HepG2 (cell line): ENCODE data around the gene ARHGEF3. TPM values are rescaled to one million over a fixed set of nuclear protein-coding genes. Genes with fewer than 3 reads are reported as not detected.
A peak's percentile ranks its signal among the peaks of the same experiment; 100 is the strongest.

ENCODE experiments used
- CBFB ChIP-seq: sonication (generic); formaldehyde crosslinking; IDR thresholded peaks from 2 replicates; pipeline ENCODE4 v1.4.0; 2020; ENCODE audit warnings: missing genetic modification reagents
- CCAR2 ChIP-seq: fragments of 200-400 bp; formaldehyde crosslinking; optimal IDR thresholded peaks from 2 replicates; pipeline ENCODE3; 2018; ENCODE audit warnings: low read depth, mild to moderate bottlenecking, low read length, moderate library complexity
- FOXP1 ChIP-seq, 2 experiments: fragments of 450-650 bp in 1 of 2; IDR thresholded peaks; 2 replicates each; pipeline ENCODE4 v1.6.1; 2017 to 2018; ENCODE audit warnings: antibody characterized with exemption in 1 of 2
- JARID2 ChIP-seq: sonication (generic); formaldehyde crosslinking; IDR thresholded peaks from 2 replicates; pipeline ENCODE4 v1.8.1; 2023; ENCODE audit warnings: missing genetic modification reagents, inconsistent platforms; ENCODE audit not compliant: insufficient replicate concordance
- KLF9 ChIP-seq: IDR thresholded peaks from 2 replicates; pipeline ENCODE4 v1.6.1; 2016; ENCODE audit warnings: low read depth
- MEIS1 ChIP-seq: sonication (generic); formaldehyde crosslinking; IDR thresholded peaks from 2 replicates; pipeline ENCODE4 v1.9.0; 2021; ENCODE audit warnings: mild to moderate bottlenecking, missing genetic modification reagents, moderate library complexity, borderline replicate concordance
- NR2C2 ChIP-seq: sonication (generic); formaldehyde crosslinking; IDR thresholded peaks from 2 replicates; pipeline ENCODE4 v1.4.0; 2020; ENCODE audit warnings: missing genetic modification reagents, mild to moderate bottlenecking, moderate library complexity, borderline replicate concordance
- ZBTB20 ChIP-seq: sonication (generic); formaldehyde crosslinking; IDR thresholded peaks from 2 replicates; pipeline ENCODE4 v1.8.1; 2023; ENCODE audit warnings: missing genetic modification reagents, low read depth, mild to moderate bottlenecking, borderline replicate concordance
- ZMYM2 ChIP-seq: sonication (generic); formaldehyde crosslinking; IDR thresholded peaks from 2 replicates; pipeline ENCODE4 v1.8.0; 2022; ENCODE audit warnings: mild to moderate bottlenecking, missing genetic modification reagents
- ZNF121 ChIP-seq: sonication (generic); formaldehyde crosslinking; IDR thresholded peaks from 2 replicates; pipeline ENCODE4 v1.5.0; 2020; ENCODE audit warnings: mild to moderate bottlenecking, missing genetic modification reagents
- ZNF501 ChIP-seq: sonication (generic); formaldehyde crosslinking; IDR thresholded peaks from 2 replicates; pipeline ENCODE4 v1.5.1; 2020; ENCODE audit warnings: mild to moderate bottlenecking, moderate library complexity, missing genetic modification reagents
- ZNF543 ChIP-seq: sonication (generic); formaldehyde crosslinking; IDR thresholded peaks from 2 replicates; pipeline ENCODE4 v1.4.0; 2020; ENCODE audit warnings: mild to moderate bottlenecking, missing genetic modification reagents
- ZNF749 ChIP-seq: sonication (generic); formaldehyde crosslinking; IDR thresholded peaks from 2 replicates; pipeline ENCODE4 v1.8.0; 2022; ENCODE audit warnings: mild to moderate bottlenecking, missing genetic modification reagents, moderate library complexity, borderline replicate concordance
- polyA plus RNA-seq, 8 experiments: library from polyadenylated mRNA; depleted of rRNA in 3 of 8; stranded (reverse) in 7 of 8; unstranded in 1 of 8; fragments of >200 nt; fragmentation: Illumina TruSeq in 4 of 8; extraction: Trizol in 4 of 8; gene quantifications; 2 replicates each; pipeline versions ENCODE4 v1.2.1 to v1.2.3, GENCODE V29; 2011 to 2016; ENCODE audit warnings: low read depth in 4 of 8, missing spikeins in 1 of 8, mixed read lengths in 1 of 8; ENCODE audit not compliant: insufficient read depth in 1 of 8
- total RNA-seq, 5 experiments: library from RNA; depleted of rRNA; stranded (reverse); fragments of >200 nt; fragmentation: Illumina TruSeq; extraction: Trizol; gene quantifications; 2 replicates each; pipeline ENCODE4 v1.2.3, GENCODE V29; 2016; ENCODE audit warnings: low read depth in 1 of 5
- TF ChIP-seq, protein P1 (sequence below): sonication (generic); formaldehyde crosslinking; IDR thresholded peaks from 2 replicates; pipeline ENCODE4 v1.8.0; 2023; ENCODE audit warnings: mild to moderate bottlenecking, missing genetic modification reagents
- TF ChIP-seq, protein P2 (sequence below): sonication (generic); formaldehyde crosslinking; IDR thresholded peaks from 2 replicates; pipeline ENCODE4 v1.8.0; 2022; ENCODE audit warnings: missing genetic modification reagents, mild to moderate bottlenecking, moderate library complexity, borderline replicate concordance
- TF ChIP-seq, protein P3 (sequence below): sonication (generic); formaldehyde crosslinking; IDR thresholded peaks from 2 replicates; pipeline ENCODE4 v1.8.0; 2022; ENCODE audit warnings: missing genetic modification reagents, mild to moderate bottlenecking, borderline replicate concordance
- TF ChIP-seq, protein P4 (sequence below): sonication (generic); formaldehyde crosslinking; IDR thresholded peaks from 2 replicates; pipeline ENCODE4 v1.9.0; 2021; ENCODE audit warnings: missing genetic modification reagents, mild to moderate bottlenecking, borderline replicate concordance
- TF ChIP-seq, protein P5 (sequence below): sonication (generic); formaldehyde crosslinking; IDR thresholded peaks from 2 replicates; pipeline ENCODE4; 2020; ENCODE audit warnings: missing genetic modification reagents, mild to moderate bottlenecking, borderline replicate concordance
- TF ChIP-seq, protein P6 (sequence below): sonication (generic); formaldehyde crosslinking; IDR thresholded peaks from 2 replicates; pipeline ENCODE4 v1.5.0; 2020; ENCODE audit warnings: missing genetic modification reagents, mild to moderate bottlenecking, borderline replicate concordance

The ARHGEF3 gene
- total and polyA plus RNA-seq, 2 of the 13 experiments (the other 11 are each of a cell fraction or from before 2014, with no cell fraction given), result 14.8 to 23.1 TPM

DNA sequence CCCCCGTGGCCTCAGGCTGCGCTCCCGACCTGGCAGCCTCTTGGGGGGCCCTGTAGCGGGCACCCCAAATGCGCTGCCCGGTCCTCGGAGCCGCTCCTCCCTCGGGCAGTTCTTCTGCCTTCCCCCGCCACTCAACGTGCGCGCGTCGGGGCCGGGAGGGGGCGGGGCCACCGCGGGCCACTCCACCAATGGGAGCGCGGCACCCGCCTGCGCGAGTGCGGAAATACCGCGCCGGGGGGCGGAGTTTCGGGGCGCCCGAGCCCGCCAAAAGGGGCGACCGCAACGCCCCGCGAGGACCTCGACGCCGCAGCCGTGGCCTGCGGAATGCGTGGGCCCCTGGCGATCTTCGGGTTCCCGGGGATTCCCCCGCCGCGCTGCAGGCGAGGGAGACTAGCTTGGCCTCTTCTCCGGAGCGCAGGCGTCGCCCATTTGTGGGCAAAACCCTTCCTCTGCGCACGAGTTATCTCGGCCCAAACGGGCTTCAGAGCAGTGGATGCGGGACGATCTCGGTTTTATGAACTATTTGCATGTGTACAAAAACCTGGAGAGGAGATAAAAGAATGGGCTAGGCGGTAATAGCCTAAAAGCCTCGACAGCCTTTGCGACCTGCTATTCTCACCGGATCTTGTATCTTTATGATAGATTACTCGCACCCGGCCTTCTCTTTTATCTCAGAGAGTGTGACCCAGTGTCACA lies 118.5 kb downstream of the ARHGEF3 start, which contains the start of gene TASOR (continued):
- TF ChIP-seq, protein P1, sequence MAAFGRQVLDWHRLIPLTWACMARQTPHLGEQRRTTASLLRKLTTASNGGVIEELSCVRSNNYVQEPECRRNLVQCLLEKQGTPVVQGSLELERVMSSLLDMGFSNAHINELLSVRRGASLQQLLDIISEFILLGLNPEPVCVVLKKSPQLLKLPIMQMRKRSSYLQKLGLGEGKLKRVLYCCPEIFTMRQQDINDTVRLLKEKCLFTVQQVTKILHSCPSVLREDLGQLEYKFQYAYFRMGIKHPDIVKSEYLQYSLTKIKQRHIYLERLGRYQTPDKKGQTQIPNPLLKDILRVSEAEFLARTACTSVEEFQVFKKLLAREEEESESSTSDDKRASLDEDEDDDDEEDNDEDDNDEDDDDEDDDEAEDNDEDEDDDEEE (CRISPR knock-in tag), result 0 out of 2 replicates have a peak, but pooled peaks have one; percentile 69
- no peak for TF ChIP-seq JARID2
- TF ChIP-seq CBFB (CRISPR knock-in tag), result peak; percentile 79; the same call in 1 of the 2 replicates
- TF ChIP-seq ZNF543, result 0 out of 2 replicates have a peak, but pooled peaks have one; percentile 89
- TF ChIP-seq ZBTB20, result 0 out of 2 replicates have a peak, but pooled peaks have one; percentile 48
- TF ChIP-seq, protein P2, sequence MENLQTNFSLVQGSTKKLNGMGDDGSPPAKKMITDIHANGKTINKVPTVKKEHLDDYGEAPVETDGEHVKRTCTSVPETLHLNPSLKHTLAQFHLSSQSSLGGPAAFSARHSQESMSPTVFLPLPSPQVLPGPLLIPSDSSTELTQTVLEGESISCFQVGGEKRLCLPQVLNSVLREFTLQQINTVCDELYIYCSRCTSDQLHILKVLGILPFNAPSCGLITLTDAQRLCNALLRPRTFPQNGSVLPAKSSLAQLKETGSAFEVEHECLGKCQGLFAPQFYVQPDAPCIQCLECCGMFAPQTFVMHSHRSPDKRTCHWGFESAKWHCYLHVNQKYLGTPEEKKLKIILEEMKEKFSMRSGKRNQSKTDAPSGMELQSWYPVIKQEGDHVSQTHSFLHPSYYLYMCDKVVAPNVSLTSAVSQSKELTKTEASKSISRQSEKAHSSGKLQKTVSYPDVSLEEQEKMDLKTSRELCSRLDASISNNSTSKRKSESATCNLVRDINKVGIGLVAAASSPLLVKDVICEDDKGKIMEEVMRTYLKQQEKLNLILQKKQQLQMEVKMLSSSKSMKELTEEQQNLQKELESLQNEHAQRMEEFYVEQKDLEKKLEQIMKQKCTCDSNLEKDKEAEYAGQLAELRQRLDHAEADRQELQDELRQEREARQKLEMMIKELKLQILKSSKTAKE (CRISPR knock-in tag), result no peak
- TF ChIP-seq KLF9, result no peak
- no peak for TF ChIP-seq MEIS1 (CRISPR knock-in tag)
- 0 out of 2 replicates have a peak, but pooled peaks have one; percentile 7 for TF ChIP-seq ZNF121 (CRISPR knock-in tag)
- TF ChIP-seq FOXP1 (IDR thresholded peaks at IDR 0.05), result no peak
- no peak for TF ChIP-seq FOXP1 (CRISPR knock-in tag; IDR thresholded peaks at IDR 0.05)
- TF ChIP-seq CCAR2, result no peak
- TF ChIP-seq ZNF501 (CRISPR knock-in tag), result peak; percentile 48
- TF ChIP-seq, protein P3, sequence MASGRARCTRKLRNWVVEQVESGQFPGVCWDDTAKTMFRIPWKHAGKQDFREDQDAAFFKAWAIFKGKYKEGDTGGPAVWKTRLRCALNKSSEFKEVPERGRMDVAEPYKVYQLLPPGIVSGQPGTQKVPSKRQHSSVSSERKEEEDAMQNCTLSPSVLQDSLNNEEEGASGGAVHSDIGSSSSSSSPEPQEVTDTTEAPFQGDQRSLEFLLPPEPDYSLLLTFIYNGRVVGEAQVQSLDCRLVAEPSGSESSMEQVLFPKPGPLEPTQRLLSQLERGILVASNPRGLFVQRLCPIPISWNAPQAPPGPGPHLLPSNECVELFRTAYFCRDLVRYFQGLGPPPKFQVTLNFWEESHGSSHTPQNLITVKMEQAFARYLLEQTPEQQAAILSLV (CRISPR knock-in tag), result 0 out of 2 replicates have a peak, but pooled peaks have one; percentile 17
- TF ChIP-seq ZMYM2 (CRISPR knock-in tag), result peak; percentile 64; the same call in 1 of the 2 replicates
- TF ChIP-seq, protein P4, sequence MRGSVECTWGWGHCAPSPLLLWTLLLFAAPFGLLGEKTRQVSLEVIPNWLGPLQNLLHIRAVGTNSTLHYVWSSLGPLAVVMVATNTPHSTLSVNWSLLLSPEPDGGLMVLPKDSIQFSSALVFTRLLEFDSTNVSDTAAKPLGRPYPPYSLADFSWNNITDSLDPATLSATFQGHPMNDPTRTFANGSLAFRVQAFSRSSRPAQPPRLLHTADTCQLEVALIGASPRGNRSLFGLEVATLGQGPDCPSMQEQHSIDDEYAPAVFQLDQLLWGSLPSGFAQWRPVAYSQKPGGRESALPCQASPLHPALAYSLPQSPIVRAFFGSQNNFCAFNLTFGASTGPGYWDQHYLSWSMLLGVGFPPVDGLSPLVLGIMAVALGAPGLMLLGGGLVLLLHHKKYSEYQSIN (CRISPR knock-in tag), result 0 out of 2 replicates have a peak, but pooled peaks have one; percentile 54
- TF ChIP-seq, protein P5, sequence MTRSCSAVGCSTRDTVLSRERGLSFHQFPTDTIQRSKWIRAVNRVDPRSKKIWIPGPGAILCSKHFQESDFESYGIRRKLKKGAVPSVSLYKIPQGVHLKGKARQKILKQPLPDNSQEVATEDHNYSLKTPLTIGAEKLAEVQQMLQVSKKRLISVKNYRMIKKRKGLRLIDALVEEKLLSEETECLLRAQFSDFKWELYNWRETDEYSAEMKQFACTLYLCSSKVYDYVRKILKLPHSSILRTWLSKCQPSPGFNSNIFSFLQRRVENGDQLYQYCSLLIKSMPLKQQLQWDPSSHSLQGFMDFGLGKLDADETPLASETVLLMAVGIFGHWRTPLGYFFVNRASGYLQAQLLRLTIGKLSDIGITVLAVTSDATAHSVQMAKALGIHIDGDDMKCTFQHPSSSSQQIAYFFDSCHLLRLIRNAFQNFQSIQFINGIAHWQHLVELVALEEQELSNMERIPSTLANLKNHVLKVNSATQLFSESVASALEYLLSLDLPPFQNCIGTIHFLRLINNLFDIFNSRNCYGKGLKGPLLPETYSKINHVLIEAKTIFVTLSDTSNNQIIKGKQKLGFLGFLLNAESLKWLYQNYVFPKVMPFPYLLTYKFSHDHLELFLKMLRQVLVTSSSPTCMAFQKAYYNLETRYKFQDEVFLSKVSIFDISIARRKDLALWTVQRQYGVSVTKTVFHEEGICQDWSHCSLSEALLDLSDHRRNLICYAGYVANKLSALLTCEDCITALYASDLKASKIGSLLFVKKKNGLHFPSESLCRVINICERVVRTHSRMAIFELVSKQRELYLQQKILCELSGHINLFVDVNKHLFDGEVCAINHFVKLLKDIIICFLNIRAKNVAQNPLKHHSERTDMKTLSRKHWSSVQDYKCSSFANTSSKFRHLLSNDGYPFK (CRISPR knock-in tag), result no peak
- TF ChIP-seq, protein P6, sequence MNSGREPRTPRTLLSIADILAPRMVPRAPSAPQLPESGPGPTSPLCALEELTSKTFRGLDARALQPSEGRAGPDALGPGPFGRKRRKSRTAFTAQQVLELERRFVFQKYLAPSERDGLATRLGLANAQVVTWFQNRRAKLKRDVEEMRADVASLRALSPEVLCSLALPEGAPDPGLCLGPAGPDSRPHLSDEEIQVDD (CRISPR knock-in tag), result peak; percentile 79; the same call in 1 of the 2 replicates
- TF ChIP-seq NR2C2 (CRISPR knock-in tag), result peak; percentile 29; the same call in 1 of the 2 replicates
- peak; percentile 87; the same call in 1 of the 2 replicates for TF ChIP-seq ZNF749 (CRISPR knock-in tag)
